GM23248 (cell line): ENCODE measurements around the gene SLC8B1.

Experiments
- EZH2 ChIP-seq: fragments of 200-600 bp; sonication (generic); IDR thresholded peaks from 2 replicates; pipeline ENCODE4 v1.6.1; 2018; ENCODE audit warnings: antibody characterized with exemption, mild to moderate bottlenecking; ENCODE audit not compliant: insufficient read depth, poor library complexity, severe bottlenecking
- EZH2phosphoT487 ChIP-seq: fragments of 200-600 bp; sonication (generic); IDR thresholded peaks from 2 replicates; pipeline ENCODE4 v1.6.1; 2018; ENCODE audit warnings: antibody characterized with exemption, moderate library complexity, mild to moderate bottlenecking, low read depth; ENCODE audit not compliant: insufficient read depth

DNA sequence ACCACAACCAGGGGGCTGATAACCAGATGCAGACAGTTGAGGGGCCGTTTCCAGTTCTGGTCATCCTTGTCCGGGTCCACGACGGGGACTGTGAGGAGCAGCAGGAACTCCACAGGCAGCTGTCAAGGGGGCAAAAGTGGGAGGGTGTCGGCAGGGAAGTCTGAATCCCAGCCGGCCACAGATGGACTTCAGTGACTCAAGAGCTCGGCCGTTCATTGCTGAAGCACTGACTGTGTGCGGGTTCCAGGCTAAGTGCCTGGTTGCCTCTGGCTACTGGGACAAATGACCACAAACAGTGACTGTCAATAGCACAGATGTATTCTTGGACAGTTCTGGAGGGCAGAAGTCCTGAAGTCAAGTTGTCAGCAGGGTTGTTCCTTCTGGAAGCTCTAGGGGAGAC lies 19.6 kb downstream of the SLC8B1 start:
- TF ChIP-seq EZH2phosphoT487 (no peak), EZH2 (no peak)
